Lung (tissue), 12 donors: Measurements from ENCODE around the gene GALNT9. TPM values are rescaled to one million over a fixed set of nuclear protein-coding genes. Genes with fewer than 3 reads are reported as not detected.

Source experiments
- ATAC-seq: fragments of 200-7000 bp; cut with Tn5 transposase; one replicate; pipeline ENCODE4 v1.9.1; 2020; ENCODE audit warnings: moderate number of reproducible peaks; ENCODE audit not compliant: insufficient read depth, low FRiP score
- DNase-seq, 3 donors: peaks; one replicate each; pipeline ENCODE4 v3.0.0-alpha.2; 2013 to 2017
- H3K27ac ChIP-seq, 2 donors: one replicate each; pipeline ENCODE4 v1.5.1; 2013; ENCODE audit warnings: mild to moderate bottlenecking in 2 of 2, moderate library complexity in 2 of 2, control low read depth in 1 of 2, inconsistent platforms in 1 of 2, low read depth in 1 of 2, low read length in 1 of 2
- H3K27me3 ChIP-seq, 3 donors: one replicate each; pipeline ENCODE4 v1.5.1; 2013; ENCODE audit warnings: low read length in 2 of 3; ENCODE audit not compliant: control insufficient read depth in 3 of 3, insufficient read depth in 3 of 3
- H3K36me3 ChIP-seq, 4 donors: one replicate each; pipeline ENCODE4 v1.5.1; 2013; ENCODE audit warnings: low read length in 4 of 4, mild to moderate bottlenecking in 1 of 4, moderate library complexity in 1 of 4; ENCODE audit not compliant: control insufficient read depth in 4 of 4, insufficient read depth in 4 of 4
- H3K4me1 ChIP-seq, 5 donors: one replicate each; pipeline ENCODE4 v1.5.1; 2013; ENCODE audit warnings: low read length in 5 of 5, mild to moderate bottlenecking in 2 of 5, moderate library complexity in 1 of 5; ENCODE audit not compliant: control insufficient read depth in 5 of 5, insufficient read depth in 5 of 5
- H3K4me3 ChIP-seq: one replicate; pipeline ENCODE4 v1.5.1; 2013; ENCODE audit warnings: mild to moderate bottlenecking, control low read depth, moderate library complexity
- H3K9ac ChIP-seq, 2 donors: one replicate each; pipeline ENCODE4 v1.5.1; 2013; ENCODE audit warnings: low read length in 2 of 2, control low read depth in 1 of 2; ENCODE audit not compliant: insufficient read depth in 1 of 2
- H3K9me3 ChIP-seq, 4 donors: one replicate each; pipeline ENCODE4 v1.5.1; 2013; ENCODE audit warnings: low read length in 3 of 4, mild to moderate bottlenecking in 1 of 4, moderate library complexity in 1 of 4; ENCODE audit not compliant: control insufficient read depth in 4 of 4, insufficient read depth in 3 of 4
- WGBS, 2 donors: extraction: QIAGEN DNeasy Blood & Tissue Kit; methylation state at CpG; one replicate each; pipeline ENCODE4 v1.1.7; 2013; 5-methylcytosine and 5-hydroxymethylcytosine counted together
- polyA plus RNA-seq, 2 donors: library from polyadenylated mRNA; stranded (reverse); fragments of 200-250 nt; gene quantifications; one replicate each; pipeline ENCODE4 v1.2.1, GENCODE V29; 2013
- total RNA-seq, 2 donors: library from RNA; depleted of rRNA in 1 of 2; stranded (reverse); fragments of >200 nt in 1 of 2; gene quantifications; one replicate each; pipeline ENCODE4 v1.2.1, GENCODE V29; 2014 to 2021
- TF ChIP-seq, protein P1 (sequence below): IDR thresholded peaks from 2 replicates; pipeline ENCODE4 v1.5.1; 2012; ENCODE audit warnings: mild to moderate bottlenecking; ENCODE audit errors: control extremely low read depth, extremely low read depth
- donor health status: control.
- donor health status: control.
- donor health status: Bipolar disorder and iron deficiency.
- donor health status: healthy.
- donor health status: DM: yes; HTN: yes; CAD: no.

GALNT9 gene
- total and polyA plus RNA-seq, 4 donors, result 0.13 to 1.7 (median 0.79) TPM

DNA sequence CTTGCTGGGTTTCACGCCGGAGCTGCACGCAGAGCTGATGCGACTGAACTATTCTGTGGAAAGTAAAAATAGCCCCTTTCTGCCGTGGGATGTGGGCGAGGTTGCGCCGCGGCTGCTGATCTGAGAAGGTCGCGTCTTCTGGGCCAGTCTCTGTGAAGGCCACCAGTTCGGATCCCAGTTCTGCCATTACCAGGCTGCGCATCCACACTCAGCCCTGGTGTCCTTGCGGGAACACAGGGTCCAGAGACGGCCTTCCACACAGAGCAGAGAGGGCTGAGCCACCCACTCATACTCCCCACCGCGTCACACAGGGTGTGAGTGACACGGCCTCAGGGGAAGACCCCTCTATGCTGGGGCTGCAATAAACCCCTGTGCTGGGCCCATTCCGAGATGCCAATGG is 13.9 kb downstream of the GALNT9 start:
- no peak overlapping the region for H3K9ac ChIP-seq
- 90 to 93% methylated on average over 19 of the region's 19 CpGs for WGBS, 2 donors

DNA sequence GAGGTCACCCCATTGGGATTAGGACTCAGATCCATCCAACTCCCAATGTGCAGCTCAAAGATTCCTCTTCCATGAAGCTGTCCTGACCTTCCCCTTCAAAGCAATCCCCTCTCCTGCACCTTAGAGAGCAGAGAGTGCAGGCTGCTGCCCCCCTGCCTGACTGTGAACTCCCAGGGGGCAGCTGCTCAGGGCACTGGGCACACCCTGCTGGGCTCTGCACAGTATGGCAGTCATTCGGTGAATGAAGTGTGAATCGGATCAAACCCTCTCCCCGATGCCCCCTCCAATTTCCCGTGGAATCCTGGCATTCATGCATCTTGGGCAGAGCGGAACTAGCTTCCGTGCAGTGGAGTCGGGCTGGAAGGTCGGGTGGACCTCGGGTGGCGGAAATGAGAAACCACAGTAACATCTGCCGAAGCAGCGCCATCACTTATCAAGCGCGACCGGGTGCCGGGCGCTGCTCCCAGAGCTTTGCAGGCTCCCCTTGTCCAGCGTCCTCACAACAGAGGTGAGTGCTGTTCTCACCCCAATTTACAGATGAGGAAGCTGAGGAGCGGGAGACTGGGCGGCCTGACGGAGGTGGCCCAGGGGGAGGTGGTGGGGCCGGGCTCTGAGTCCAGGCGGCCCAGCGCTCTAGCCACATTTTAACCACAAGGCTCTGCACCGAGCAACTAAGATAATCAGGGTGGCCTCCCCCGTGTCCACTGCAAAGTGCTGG is 14.7 kb downstream of the GALNT9 start:
- Histone ChIP-seq H3K9me3 (peaks cover 0 to 25% (median 0%) of the 10 kb centered on the region in 4 donors), H3K27me3 (peaks cover 0 to 7% (median 3%) of the 10 kb centered on the region in 3 donors), H3K4me3 (no peak overlapping the region), H3K27ac (no peak overlapping the region), H3K4me1 (no peaks in the 10 kb centered on the region), H3K9ac (no peak overlapping the region), H3K36me3 (no peaks in the 10 kb centered on the region)
- TF ChIP-seq, protein P1, sequence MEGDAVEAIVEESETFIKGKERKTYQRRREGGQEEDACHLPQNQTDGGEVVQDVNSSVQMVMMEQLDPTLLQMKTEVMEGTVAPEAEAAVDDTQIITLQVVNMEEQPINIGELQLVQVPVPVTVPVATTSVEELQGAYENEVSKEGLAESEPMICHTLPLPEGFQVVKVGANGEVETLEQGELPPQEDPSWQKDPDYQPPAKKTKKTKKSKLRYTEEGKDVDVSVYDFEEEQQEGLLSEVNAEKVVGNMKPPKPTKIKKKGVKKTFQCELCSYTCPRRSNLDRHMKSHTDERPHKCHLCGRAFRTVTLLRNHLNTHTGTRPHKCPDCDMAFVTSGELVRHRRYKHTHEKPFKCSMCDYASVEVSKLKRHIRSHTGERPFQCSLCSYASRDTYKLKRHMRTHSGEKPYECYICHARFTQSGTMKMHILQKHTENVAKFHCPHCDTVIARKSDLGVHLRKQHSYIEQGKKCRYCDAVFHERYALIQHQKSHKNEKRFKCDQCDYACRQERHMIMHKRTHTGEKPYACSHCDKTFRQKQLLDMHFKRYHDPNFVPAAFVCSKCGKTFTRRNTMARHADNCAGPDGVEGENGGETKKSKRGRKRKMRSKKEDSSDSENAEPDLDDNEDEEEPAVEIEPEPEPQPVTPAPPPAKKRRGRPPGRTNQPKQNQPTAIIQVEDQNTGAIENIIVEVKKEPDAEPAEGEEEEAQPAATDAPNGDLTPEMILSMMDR, result no peak
- DNase-seq (no peak), ATAC-seq (no peak)
- 84 to 86% methylated on average over 26 of the region's 26 CpGs for WGBS, 2 donors

More for the DNA sequence above, 13.9 kb downstream of the GALNT9 start:
- H3K9me3 ChIP-seq, result peaks cover 0 to 17% (median 0%) of the 10 kb centered on the region in 4 donors
- H3K27ac ChIP-seq, result no peak overlapping the region
- H3K4me3 ChIP-seq, result no peak overlapping the region
- no peak for ATAC-seq
- peaks cover 0 to 6% (median 3%) of the 10 kb centered on the region in 3 donors for H3K27me3 ChIP-seq
- no peak for DNase-seq
- TF ChIP-seq, protein P1, result no peak
- no peaks in the 10 kb centered on the region for H3K4me1 ChIP-seq
- no peaks in the 10 kb centered on the region for H3K36me3 ChIP-seq

DNA sequence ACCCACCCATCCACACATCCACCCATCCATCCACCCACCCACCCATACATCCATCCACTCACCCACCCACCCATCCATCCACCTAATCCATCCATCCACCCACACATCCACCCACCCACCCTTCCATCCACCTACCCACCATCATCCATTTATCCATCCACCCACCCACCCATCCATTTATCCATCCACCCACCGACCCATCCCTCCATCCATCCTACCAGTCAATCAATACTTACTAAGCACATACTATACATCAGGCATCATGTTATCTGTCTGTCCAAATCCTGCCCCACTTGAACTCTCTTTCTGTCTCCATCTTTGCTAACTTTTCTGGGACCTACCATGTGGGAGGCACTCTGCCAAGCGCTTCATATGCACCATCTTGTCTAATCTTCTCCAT is 15.4 kb downstream of the GALNT9 start:
- Histone ChIP-seq H3K27me3 (peaks cover 0 to 7% (median 3%) of the 10 kb centered on the region in 3 donors), H3K4me3 (no peak overlapping the region), H3K36me3 (no peaks in the 10 kb centered on the region), H3K4me1 (no peaks in the 10 kb centered on the region), H3K27ac (no peak overlapping the region), H3K9me3 (peaks cover 0 to 27% (median 0%) of the 10 kb centered on the region in 4 donors), H3K9ac (no peak overlapping the region)
- TF ChIP-seq, protein P1, result no peak
- DNase-seq, result no peak
- 88 to 97% methylated on average over 2 of the region's 2 CpGs for WGBS, 2 donors
- ATAC-seq, result no peak
